Gastroesophageal sphincter (tissue), 4 donors: ENCODE data around the gene PRG2. TPM values are rescaled to one million over a fixed set of nuclear protein-coding genes. Genes with fewer than 3 reads are reported as not detected.
"Not testable (repeated sequence)": the region's sequence is repeated elsewhere in the genome, so short reads cannot be mapped to it uniquely, and the experiment has no call there.

Source experiments
- ATAC-seq: fragments of 150-250 bp; one replicate; pipeline ENCODE4 v1.9.1; 2016; ENCODE audit warnings: mild to moderate bottlenecking, moderate library complexity
- H3K27ac ChIP-seq, 4 donors: fragments of 200-600 bp; sonication (generic) in 3 of 4; 1 replicate in 3 of 4; 2 replicates in 1 of 4; pipeline ENCODE4 v1.5.1; 2016 to 2019
- H3K27me3 ChIP-seq: fragments of 200-600 bp; sonication (generic); one replicate; pipeline ENCODE4 v1.5.1; 2019
- H3K36me3 ChIP-seq, 2 donors: fragments of 200-600 bp; sonication (generic); one replicate each; pipeline ENCODE4 v1.5.1; 2019; ENCODE audit warnings: control low read depth in 1 of 2
- H3K4me1 ChIP-seq, 3 donors: fragments of 200-600 bp; sonication (generic); 1 replicate in 2 of 3; 2 replicates in 1 of 3; pipeline ENCODE4 v1.5.1; 2016 to 2019; ENCODE audit warnings: control low read depth in 2 of 3
- H3K4me3 ChIP-seq, 2 donors: fragments of 200-600 bp; sonication (generic); one replicate each; pipeline ENCODE4 v1.5.1; 2019; ENCODE audit warnings: mild to moderate bottlenecking in 1 of 2, moderate library complexity in 1 of 2
- H3K9me3 ChIP-seq, 3 donors: fragments of 200-600 bp; sonication (generic); one replicate each; pipeline ENCODE4 v1.5.1; 2017 to 2019; ENCODE audit warnings: control low read depth in 2 of 3
- CTCF ChIP-seq, 4 experiments: fragments of 200-600 bp in 2 of 4; fragments of 450-650 bp in 2 of 4; sonication (generic) in 1 of 4; IDR thresholded peaks; one replicate each; pipeline ENCODE4 v1.5.1; 2017 to 2019; ENCODE audit warnings: antibody characterized with exemption in 4 of 4, mild to moderate bottlenecking in 2 of 4, moderate library complexity in 2 of 4
- EP300 ChIP-seq: sonication (generic); formaldehyde crosslinking; IDR thresholded peaks from one replicate; pipeline ENCODE4 v1.6.1; 2017; ENCODE audit warnings: antibody characterized with exemption, mild to moderate bottlenecking
- POLR2A ChIP-seq, 2 donors: fragments of 450-650 bp; IDR thresholded peaks; one replicate each; pipeline ENCODE4 v1.6.1; 2017; ENCODE audit warnings: antibody characterized with exemption in 2 of 2, mild to moderate bottlenecking in 2 of 2, moderate library complexity in 1 of 2
- POLR2AphosphoS5 ChIP-seq: sonication (generic); formaldehyde crosslinking; IDR thresholded peaks from one replicate; pipeline ENCODE4 v1.6.1; 2017; ENCODE audit warnings: antibody characterized with exemption
- WGBS, 2 donors: methylation state at CpG; one replicate each; pipeline ENCODE4 v1.1.5; 2018; ENCODE audit warnings: low coverage in 1 of 2; 5-methylcytosine and 5-hydroxymethylcytosine counted together
- total RNA-seq, 4 donors: library from RNA; depleted of rRNA; stranded (reverse); fragments of >200 nt; gene quantifications; one replicate each; pipeline ENCODE4 v1.1.0, GENCODE V29; 2016

The PRG2 gene
- total RNA-seq, 4 donors from 2014 or later, result not detected

DNA sequence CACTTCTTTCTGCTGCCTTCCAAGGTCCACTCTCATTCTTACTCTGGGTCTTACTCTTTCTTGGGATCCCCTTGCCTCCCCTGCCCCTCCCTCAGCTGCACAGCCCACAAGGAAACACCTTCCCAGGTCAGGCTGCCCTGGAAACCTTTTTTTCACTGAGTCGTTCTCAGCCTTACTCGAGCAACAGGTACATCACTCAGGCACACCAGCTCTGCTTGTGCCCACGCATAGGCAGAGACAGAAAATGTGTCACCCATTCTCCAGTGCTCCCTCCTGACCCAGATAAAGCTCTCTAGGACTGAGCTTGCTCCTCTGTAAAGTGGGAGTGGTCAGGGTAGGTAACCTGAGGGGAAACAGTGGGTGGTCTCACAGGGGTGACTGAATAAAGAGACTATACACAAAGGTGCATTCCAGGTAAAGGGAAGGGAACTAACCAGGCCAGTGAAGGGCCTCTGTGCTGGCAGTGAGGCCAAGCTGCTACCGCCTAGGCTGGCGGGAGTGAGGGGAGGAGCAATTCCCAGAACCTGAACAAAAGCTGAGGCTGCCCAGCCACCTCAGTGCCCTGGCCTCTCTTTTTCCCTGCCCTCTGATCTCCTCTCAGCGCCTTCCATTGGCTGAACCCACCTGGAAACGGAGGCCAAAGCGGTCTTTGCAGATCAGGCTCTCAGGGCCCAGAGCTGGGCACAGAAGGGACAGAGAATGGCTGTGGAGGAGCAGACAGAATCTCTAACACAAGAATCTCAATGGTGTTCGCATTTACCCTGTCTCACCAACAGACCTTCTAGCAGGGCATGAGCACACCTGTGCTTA is 25.4 kb downstream of the PRG2 start:
- Histone ChIP-seq H3K27ac (no peak overlapping the region), H3K36me3 (no peaks in the 10 kb centered on the region), H3K4me3 (no peak overlapping the region), H3K9me3 (no peaks in the 10 kb centered on the region), H3K4me1 (no peaks in the 10 kb centered on the region), H3K27me3 (peaks cover 23% of the 10 kb centered on the region)
- TF ChIP-seq POLR2AphosphoS5 (no peak), EP300 (no peak), CTCF (IDR thresholded peaks at IDR 0.05) (no peak), POLR2A (IDR thresholded peaks at IDR 0.05) (no peak)
- no peak for ATAC-seq
- 49 to 58% methylated on average over 3 of the region's 9 CpGs for WGBS, 2 donors

DNA sequence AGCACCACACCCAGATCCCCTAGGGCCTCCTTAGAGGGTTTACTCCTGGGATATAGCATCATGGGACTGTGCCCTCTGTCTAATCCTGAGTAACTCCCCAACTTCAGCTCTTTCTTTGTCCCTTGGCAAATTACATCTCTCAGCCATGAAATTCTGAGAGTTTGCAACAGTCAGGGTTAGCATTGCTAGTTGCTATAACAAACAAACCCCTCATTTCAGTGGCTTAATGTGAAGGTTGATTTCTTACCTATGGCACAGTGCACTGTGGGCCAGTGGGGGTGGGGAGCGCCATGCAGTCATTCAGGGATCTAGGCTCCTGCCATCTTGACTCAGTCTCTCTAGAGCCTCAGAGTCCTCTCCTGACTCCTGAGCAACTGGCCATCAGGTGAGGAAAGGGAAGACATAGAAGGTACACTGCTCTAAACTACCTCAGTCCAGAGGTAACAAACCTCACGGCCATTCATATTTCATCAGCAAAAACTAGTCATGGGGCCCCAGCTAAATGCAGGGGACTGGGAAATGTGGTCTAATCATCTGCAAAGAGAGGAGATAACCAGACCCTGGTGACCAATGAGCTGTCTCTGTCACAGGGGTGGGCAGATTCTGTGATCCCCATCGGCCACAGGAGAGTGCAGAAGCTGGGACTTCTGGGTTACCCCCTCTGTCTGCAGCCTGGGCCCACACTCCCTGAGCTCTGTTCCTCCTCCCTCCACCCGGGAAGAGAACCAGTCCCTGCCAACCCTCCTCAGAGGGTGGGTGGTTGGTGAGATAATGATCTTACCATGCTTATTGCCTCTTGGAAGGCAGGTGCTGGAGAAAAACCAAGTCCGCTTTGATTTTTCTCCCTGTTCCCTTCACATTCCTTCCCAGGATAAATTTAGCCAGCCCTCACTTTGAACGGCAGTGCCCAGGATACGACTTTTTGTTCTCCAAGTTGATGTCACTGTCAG is 27.0 kb downstream of the PRG2 start:
- Histone ChIP-seq H3K4me1 (peaks cover 0 to 2% (median 0%) of the 10 kb centered on the region in 3 donors), H3K4me3 (no peak overlapping the region), H3K36me3 (no peaks in the 10 kb centered on the region), H3K27me3 (peaks cover 14% of the 10 kb centered on the region), H3K27ac (no peak overlapping the region), H3K9me3 (no peaks in the 10 kb centered on the region)
- TF ChIP-seq POLR2A (IDR thresholded peaks at IDR 0.05) (no peak), CTCF (IDR thresholded peaks at IDR 0.05) (no peak), POLR2AphosphoS5 (no peak), EP300 (no peak)
- no peak for ATAC-seq
- WGBS, 2 donors, result 61 to 70% methylated on average over 2 to 6 of the region's 7 CpGs

- no peak for TF ChIP-seq EP300
- TF ChIP-seq POLR2AphosphoS5, result no peak
- no peak for TF ChIP-seq POLR2A (IDR thresholded peaks at IDR 0.05)
- no peak for TF ChIP-seq CTCF (IDR thresholded peaks at IDR 0.05)
- Histone ChIP-seq H3K36me3 (no peaks in the 10 kb centered on the region), H3K27ac (no peak overlapping the region), H3K4me1 (peaks cover 0 to 16% (median 9%) of the 10 kb centered on the region in 3 donors), H3K27me3 (peaks cover 7% of the 10 kb centered on the region), H3K9me3 (no peaks in the 10 kb centered on the region), H3K4me3 (no peak overlapping the region)
- ATAC-seq, result no peak
- 77 to 90% methylated on average over 2 to 3 of the region's 3 CpGs for WGBS, 2 donors
Measured at GRCh38 chr11:57361926-57362325, 28.5 kb downstream of the PRG2 start.

DNA sequence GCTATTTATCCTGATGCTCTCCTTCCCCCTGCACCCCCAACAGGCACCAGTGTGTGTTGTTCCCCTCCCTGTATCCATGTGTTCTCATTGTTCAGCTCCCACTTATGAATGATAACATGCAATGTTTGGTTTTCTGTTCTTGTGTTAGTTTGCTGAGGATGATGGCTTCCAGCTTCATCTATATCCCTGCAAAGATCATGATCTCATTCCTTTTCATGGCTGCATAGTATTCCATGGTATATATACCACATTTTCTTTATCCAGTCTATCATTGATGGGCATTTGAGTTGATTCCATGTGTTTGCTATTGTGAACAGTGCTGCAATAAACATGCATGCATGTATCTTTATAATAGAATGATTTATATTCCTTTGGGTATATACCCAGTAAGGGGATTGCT is 29.0 kb downstream of the PRG2 start:
- H3K27me3 ChIP-seq, result not testable (repeated sequence)

DNA sequence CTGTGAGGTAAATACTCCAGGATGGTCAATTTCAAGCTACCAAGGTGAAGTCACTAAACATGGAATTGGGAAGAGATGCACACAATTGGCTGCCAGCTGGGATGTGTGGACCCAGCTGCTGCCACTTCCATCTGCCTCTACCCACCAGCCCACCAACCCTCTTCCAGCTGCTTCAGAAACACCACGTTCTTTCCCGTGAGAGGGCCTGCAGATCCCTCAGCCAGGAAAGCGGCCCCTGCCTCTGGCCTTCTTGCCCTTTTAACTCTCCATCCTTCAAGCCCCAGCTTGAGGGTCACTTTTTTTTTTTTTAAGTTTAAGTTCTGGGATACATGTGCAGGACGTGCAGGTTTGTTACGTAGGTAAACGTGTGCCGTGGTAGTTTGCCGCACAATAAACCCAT is 29.5 kb downstream of the PRG2 start:
- Histone ChIP-seq H3K27ac (no peak overlapping the region), H3K9me3 (no peaks in the 10 kb centered on the region), H3K4me3 (no peak overlapping the region), H3K4me1 (peaks cover 0 to 17% (median 9%) of the 10 kb centered on the region in 3 donors), H3K36me3 (no peaks in the 10 kb centered on the region), H3K27me3 (peaks cover 3% of the 10 kb centered on the region)
- TF ChIP-seq POLR2A (IDR thresholded peaks at IDR 0.05), result no peak
- no peak for TF ChIP-seq POLR2AphosphoS5
- TF ChIP-seq EP300, result no peak
- TF ChIP-seq CTCF (IDR thresholded peaks at IDR 0.05), result no peak
- no peak for ATAC-seq
- WGBS, 2 donors, result 83 to 85% methylated on average over 3 to 8 of the region's 8 CpGs

More for the DNA sequence above, 29.0 kb downstream of the PRG2 start:
- H3K27ac ChIP-seq, H3K36me3 ChIP-seq, H3K4me3 ChIP-seq, H3K9me3 ChIP-seq, ATAC-seq: not testable (repeated sequence)
- H3K4me1 ChIP-seq, result peaks cover 0 to 17% (median 9%) of the 10 kb centered on the region in 3 donors
